HG03460 (cell line): ENCODE results near the gene ZRANB1.

Source experiments
- ATAC-seq: cut with Tn5 transposase; IDR thresholded peaks from one replicate; pipeline ENCODE4 v1.9.1; 2021; ENCODE audit not compliant: unreplicated experiment

The ZRANB1 gene

DNA sequence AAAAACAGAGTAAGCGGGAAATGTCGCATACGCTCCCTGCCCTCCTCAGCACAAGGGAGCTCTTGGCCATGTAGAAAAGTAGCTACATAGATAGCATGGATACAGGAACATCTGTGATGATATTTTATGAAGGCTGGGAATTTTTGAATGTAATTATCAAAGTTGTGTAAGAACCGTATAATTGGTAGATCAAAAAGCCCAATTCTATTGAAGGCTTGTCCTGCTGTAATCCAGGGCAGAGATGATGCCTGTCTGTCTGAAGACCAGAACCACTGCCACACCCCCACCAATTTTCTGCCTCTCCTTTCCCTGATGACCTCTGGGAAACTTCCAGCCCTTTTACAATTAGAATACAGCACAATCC lies 51.4 kb downstream of the ZRANB1 start:
- no peak for ATAC-seq

DNA sequence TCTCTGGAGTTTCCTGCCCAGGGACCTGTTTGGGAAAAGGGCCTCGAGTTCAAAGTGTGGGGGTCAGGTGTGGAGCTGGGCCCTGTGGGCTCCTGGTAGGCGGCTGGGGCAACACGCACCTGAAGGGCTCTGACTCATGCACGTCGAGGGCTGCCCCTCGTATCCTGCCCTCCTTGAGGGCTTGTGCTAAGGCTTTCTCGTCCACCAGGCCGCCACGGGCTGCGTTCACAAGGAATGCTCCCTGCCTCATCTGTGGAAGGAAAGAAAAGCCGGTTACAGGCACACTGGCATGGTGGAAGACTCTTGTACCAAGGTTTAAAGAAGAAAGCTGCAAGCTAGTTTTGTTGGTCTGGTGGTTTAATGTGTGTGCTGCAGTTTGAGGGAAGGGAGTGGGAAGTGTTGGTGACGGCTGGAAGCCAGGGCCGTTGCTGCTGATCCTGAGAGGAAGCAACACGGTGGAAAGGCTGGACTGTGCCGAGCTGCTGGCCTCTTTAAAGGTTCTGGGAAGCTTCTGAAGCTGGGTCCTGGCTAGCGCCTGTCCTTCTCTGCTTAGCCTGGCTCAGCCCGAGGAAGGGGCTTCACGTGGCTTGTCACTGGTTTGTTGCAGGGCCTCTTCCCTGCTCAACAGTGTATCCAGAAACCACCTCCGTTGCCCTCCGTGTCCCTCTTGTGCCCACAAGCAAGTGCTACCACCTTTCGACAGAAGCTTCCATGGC lies 52.0 kb downstream of the ZRANB1 start:
- ATAC-seq: no peak

DNA sequence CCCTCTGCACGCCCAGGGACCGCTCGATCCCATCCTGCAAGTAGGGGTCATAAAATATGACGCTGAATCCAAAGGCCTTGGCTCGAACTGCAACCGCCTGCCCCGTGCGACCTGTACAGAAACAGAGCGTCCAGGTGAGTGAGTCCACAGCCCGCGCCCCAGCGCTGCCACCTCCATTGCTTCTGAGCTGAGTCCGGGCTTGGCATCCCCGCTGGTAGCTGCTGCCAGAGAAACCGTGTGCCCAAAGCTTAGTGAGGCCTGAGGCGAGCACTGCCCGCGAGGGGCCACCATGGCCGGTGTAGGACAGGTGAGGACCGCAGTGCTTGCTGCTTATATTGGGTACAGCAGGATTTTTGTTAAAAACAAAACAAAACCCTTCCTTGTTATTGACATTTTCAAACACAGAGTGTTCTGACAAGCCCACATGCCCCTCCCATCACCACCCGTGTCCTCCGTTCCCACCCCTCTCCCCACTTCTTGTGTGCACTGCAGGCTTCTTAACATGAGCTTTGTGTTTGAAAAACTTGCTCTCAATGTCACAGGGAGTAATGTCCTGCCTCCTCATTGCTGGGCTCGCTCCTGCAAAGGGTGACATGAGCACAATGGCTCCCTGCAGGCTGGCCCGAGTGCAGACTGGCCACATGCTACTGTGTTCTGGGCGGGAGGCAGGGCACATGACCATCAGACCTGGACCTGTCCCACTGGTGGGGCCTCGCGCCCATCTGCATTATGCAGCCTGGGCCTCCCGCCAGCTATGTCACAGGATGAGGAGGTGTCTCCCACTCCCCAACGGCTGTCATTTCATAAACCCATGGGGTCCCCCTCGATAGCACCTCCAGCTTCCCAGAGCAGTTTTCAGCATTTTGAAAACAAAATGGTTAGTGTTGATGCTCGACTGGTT lies 52.9 kb downstream of the ZRANB1 start:
- no peak for ATAC-seq

DNA sequence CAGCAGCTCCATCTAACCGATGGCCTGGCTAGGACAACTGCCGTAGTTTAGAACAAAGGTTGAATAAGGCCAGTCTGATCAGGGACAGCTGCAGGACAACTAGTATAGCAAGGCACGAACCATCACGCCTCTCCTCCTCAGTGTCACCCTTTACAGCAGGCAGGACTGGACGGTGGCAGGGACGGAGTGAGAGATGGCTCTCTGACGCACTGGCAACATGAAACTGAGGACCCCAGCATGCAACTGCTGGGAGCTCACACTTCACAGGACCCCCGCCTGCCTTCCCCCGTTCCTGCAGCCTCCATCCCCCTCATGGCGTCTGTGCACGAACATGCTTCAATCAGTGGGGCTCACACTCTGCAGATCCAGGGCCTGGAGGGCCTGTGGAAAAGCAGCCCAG lies 53.7 kb downstream of the ZRANB1 start:
- no peak for ATAC-seq

DNA sequence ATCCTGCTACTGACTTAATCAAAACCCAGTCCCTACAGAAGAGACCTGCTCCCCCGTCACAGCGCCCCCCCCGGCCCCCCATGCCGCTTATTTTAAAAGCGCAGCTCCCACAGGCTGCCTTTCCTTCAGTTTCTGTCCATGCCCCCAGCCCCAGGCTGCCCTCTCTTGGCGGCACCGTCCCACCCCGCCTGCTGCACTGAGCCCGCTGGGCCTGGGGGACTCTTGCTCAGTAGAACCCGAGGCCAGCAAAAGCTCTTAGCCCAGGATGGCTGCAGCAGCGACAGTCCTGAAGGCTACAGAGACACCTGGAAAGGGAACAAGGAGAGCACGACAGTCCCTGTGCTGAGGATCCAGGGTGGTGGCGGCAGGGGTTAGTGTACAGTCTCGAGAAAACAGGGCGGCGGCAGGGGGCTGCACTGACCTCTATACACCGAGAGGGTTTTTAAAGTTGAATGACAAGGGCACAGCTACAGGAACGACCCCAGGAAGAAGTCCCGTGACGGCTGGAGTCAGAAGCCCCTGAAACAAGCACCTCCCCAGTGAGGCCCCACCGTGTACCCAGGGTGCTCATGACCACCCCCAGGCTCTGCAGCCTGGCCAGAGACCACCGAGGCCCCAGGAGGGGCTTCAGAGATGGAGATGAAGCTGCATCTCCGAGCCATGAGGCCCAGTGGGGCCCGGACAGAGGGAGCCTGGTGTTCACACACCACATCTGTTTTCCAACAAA lies 54.4 kb downstream of the ZRANB1 start:
- ATAC-seq: no peak

DNA sequence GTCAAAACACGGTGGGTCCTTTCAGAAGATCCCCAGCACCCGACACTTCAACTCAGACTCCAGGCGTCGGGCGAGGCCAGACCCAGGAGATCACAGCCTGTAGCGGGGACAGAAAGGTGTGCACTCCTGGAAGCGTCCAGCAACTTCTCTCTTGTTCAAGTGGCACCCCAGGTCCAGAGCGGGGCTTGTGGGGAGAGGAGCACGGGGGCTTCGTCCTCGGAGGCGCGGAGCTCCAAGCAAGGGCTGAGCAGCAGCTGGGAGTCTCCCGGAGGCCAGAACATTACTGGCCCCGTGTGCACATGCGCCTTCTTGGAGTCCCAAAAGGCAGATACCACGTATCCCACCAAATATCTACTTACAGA lies 54.9 kb downstream of the ZRANB1 start:
- no peak for ATAC-seq

DNA sequence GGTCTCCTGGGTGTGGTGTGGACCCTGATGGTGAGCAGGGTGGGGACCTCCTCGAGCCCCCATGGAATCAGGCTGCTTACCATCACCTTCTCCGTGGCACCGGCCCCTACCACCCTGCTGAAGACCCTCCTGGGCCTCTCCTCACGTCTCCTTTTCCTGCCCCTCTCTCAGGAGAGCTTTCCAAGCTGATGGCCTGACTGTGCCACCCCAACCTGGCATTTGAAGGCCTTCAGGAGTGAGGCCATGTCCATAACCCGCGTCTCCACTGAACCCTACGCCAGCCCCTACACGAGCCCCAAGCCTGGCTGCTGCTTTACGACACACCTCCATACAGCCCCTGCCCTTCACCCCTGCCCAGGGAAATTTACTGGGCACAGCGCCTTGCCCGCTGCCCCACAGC lies 55.4 kb downstream of the ZRANB1 start:
- no peak for ATAC-seq

DNA sequence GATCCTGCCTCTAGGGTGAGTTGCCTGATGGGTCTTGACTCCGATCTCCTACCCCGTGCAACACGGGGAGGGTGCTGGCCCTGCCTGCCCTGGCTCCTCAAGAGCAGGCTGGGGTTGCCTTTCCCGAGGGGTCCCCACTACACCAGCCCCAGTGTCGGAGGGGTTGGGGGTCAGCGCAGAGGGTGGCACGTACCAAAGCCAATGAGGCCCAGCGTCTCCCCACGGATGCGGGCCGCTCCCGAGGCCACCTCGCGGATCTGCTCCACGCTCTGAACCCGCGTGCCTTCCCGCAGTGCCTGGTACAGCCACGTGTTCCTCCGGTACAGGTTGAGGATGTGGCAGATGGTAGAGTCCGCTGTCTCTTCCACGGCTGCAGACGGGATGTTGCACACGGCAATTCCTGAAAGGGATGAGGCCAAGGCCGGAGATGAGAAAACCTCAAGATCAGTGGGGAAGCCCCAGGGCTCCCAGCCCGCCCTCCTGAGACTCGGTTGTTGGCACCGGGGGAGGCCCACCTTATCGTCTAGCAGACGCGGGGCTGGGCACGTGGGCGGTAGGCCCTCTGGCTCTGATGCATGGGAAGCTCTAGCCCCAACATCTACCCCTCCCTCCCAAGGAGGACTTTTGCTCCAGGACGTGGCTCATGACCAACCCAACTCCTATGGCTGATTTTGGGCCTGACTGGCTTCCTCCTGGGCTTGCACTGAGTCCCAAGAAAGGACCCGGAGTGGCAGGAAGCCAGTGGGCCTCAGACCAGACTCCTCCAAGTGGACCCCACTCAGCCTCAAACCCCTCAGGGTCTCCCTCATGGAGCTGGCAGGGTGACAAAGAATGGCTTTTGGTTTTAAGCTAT lies 56.1 kb downstream of the ZRANB1 start:
- no peak for ATAC-seq

DNA sequence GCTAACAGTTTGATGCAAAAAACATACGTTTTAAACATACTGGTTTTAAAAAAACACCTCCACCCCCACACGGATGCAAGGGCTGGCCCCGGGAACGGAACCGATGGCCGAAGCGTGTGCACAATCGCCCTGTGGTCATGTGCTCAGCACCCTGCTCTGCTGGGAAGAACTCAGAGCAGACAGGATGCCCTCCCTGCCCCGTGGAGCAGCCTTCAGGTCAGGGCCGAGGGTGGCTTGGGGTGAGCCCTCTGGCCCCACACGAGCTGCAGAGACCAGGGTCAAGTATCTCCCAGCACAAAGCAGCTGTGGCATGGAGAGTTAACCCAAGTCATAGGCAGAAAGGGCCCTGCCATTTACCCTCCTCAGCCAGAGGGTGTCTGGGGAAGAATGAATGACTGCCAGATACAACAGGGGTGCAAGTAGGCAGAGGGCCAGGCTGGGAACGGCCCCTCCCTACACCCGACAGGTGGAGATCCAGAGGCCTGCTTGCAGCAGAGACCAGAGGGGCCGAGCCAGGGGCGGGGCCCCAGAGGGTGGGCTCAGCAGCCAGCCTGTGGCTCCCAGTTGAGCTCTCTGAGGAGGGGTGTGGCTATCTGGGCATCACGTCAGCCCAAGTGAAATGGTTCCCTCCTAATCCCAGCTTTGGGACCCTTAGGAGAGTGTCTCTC lies 56.8 kb downstream of the ZRANB1 start:
- no peak for ATAC-seq

DNA sequence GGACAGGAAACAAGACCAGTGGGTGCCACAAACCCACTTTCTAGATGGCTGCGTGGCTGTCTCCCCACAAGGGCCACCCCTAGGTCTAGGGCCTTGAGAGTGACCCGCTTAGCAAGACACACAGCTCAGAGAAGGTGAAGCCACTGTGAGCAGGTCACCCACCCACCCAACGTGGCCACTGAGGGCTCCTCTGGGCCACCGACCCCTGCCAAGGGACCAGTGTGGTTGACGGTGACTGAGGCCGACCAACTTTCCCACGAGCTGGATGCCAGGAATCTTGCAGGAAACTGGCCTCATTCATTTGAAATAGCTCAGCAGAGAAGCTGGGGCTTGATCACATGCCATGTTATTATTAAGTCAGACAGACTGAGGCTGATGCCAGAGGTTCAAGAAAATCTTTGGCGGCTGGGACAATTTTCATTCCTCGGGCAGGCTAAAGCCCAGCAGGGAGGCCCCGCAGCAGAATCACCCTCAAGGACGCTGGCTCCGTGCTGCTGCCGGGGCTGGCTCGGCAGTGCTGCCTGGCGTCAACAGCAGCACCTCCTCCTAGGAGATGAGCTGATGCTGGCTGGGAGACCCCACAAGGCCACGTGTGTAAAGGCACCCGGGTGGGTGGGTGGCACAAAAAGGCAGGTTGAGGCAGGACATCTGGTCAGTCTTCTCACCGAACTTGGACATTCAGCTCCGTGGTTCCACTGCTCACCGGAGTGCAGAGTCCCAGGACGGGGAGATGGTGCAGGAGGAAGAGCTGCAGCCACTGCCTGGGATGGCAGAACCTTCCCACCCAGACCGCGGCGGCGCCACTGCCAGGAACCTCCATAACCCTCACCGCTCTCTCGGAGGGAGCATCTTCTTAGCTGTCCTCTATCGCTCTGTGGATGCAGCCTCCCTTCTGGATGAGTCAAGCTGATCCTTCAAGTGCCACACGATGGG lies 57.8 kb downstream of the ZRANB1 start:
- no peak for ATAC-seq

DNA sequence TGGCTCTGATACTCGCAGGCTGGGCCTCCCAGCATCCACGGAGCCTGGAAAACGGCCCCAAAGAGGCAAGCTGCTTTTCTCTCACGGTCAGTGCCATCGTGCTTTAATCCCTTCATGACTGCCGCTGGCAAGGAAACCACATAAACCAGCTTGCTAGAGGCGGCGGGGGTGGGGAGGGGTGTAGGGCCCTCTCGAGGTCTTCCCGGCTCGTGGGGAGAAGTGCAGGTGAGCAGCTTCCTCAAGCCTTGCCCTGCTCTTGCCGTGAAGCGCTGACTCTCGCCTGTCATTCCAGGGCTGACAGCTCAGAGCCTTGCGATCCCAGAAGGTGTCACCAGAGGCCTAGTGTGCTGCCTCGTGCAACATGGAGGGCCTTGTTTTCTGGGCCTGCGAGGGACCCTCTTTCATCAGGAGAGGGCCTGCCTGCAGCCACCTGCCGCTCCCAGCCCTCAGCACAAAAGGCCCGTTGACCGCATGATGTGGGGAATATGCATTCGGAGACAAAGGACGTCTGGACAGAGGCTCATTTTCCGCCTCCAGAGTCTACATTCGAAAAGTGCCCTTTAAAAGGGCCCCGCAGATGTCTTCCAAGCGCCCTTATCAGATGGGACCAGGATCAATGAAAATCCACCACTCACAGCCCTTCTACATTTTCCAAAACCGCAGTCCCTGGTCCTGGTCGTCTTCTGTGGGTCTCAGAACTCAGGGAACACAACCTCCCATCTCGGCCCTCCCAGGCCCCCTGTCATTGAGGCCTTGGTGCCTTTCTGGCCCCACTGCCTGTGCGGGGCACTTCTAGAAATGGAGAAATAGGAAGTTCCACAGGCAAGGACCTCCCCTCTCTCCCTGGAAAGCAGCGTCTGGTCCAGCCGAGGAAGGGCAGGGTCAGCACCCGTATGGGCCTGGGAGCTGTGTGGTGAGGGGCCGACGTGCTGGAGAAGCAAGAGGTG lies 58.7 kb downstream of the ZRANB1 start:
- no peak for ATAC-seq

DNA sequence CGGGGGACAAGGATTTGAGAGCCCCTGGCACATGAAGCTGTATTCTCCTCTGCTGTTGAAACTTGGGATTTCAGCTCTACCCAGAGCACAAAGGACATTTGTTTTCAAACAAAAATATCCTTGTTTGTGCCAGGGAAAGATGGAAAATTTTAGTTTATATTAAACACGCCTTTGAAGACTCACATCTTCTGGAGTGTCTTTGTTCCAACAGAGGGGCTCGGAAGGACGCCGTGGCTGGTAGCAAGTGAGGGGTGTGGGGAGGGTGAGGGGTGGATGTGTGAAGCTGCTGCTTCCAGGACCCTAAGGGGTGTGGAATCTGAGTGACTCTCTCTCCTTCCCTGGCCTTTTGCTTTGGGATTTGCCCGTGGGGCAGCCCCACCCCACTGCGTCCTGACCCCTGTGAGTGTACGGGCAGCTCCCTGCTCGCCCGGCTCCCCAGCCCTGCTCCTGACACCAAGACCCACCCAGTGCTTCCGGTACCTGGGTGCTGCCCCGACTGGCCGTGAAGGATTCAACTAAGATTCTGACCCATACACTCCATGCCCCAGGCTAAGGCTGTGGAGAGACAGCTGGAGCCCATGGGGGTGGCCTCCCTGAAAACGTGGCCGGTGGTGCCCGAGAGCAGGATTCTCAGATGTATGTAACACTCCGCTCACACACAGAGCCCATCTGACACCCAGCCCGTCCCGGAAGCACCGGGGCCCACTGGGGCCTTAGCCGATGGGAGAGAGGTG lies 59.6 kb downstream of the ZRANB1 start:
- ATAC-seq: no peak

DNA sequence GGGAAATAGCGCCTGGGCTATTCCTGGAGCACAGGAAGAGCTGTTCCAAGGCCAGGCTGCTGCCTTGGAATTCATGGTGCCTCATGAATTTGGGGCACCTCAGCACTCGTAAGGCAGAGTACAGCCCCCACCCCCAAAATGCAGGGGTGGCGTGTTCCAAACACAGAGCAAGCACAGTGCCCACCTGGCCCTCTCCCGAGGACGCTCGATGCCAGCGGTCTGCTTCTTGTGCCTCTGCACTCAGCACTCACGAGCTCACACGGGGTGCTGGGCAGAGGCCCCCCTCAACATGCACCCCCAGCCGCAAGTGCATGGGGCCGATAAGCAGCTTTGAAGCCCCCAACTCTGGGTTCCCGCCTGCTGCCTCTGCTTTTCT lies 60.1 kb downstream of the ZRANB1 start:
- no peak for ATAC-seq

DNA sequence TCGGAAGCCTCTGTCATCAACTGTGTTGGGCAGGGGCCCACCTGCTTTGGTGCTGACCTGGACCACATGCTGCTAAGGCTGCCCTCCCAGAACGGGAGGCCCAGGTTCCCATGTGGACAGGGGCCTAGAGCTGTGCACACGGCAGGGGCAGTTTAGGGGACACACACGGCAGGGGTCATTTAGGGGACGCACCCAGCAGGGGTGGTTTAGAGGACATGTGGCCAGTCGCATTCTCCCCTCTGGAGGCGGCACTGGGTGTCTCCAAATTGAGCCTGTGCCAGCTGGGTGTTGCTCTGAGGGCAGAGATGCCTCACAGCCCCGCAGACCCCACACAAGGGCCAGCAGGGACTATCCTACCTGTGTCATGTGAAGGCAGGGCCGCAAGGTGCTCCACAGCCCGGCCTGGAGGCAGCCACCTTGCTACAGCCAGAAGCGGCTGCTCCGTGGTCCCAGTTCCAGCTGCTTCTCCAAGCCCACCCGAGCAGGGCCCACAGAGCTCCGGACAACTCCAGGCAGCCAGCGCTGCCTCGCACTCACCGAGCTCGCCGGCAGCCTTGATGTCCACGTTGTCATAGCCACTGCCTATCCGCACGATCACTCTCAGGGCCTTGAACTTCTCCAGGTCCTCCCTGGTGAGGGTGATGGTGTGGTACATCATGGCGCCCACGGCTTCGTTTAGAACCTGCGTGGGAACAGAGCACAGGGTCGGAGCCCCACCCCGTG lies 60.7 kb downstream of the ZRANB1 start:
- no peak for ATAC-seq

DNA sequence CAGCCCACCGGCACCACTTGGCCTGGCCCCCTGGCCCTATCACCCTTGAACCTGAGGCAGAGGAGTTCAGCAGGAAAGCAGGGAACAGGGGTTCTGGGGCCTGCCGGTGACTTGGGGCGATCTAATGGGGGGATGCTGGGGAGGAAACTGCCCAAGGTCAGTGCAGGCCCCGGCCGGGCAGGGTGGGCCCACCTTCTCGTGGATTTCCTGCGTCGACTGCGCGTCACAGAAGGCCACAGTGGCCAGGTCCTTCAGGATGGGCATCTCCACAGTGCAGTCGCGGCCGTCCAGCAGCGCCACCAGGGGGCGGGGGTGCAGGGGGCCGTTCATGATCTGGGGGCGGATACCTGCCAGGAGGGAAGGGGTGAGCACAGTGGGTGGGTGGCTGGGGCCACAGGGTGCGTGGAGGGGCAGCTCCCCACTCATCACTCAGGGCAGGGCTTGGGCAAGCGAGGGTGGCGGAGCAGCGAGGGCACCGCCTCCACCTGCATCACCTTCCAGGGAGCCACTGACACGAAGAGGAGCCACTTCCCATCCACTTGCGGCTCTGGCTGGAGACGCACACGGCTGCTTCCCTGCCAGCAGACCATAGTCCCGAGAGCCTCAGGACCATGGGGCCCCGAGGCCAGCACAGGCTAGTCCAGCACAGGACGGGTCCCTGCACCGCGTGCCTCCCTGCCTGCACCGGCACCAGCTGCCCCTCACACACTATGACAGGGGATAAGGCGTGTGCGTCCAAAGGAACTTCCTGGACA lies 61.4 kb downstream of the ZRANB1 start:
- ATAC-seq: no peak

DNA sequence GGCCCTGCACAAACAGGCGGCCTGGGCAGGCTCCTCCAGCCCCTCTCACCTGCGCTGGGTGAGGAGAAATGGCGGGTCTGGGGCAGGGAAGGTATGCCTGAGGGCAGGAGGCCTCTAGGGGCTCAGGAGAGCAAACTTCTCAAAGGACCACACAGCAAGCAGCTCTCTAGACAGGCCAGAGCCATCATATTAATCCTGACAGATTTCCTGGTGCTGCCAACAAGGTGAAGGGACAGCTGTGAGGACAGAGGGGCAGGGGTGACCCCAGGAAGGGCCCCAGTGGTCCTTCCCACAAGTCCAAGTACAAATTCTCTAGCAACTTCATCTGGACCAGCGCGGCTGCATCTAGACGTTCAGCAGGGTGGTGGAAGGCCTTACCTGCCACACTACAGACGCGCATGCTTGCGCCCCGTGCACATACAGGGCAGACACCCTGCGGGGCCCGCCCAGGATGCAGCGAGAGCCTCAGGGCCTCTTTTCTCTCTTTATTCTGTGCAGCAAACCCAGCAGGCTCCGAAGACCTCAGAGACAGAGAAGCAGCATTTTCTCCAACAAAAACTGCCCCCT lies 62.1 kb downstream of the ZRANB1 start:
- ATAC-seq: no peak
